GM18526 (cell line): ENCODE results near the gene SVEP1.

Experiments
- POLR2A ChIP-seq: IDR thresholded peaks from 3 replicates; pipeline ENCODE4 v1.6.1; 2011; ENCODE audit not compliant: insufficient read length; ENCODE audit errors: extremely low read depth

The SVEP1 gene

GRCh38 chr9:110579034-110579861 lies at the start of gene SVEP1:
Gene SVEP1, minus strand, starts transcription at chr9:110579741. Its CDS starts 198 bp downstream, at chr9:110579543.
- no peak for TF ChIP-seq POLR2A

GRCh38 chr9:110626101-110626829 lies 46.7 kb upstream of the SVEP1 start:
- no peak for TF ChIP-seq POLR2A

- no peak for TF ChIP-seq POLR2A
Measured at GRCh38 chr9:110623462-110624025, 44.0 kb upstream of the SVEP1 start.

GRCh38 chr9:110622368-110622767 lies 42.8 kb upstream of the SVEP1 start:
- TF ChIP-seq POLR2A, result no peak

- TF ChIP-seq POLR2A, result no peak
Measured at GRCh38 chr9:110620726-110621125, 41.2 kb upstream of the SVEP1 start.

GRCh38 chr9:110619831-110620230 lies 40.3 kb upstream of the SVEP1 start:
- no peak for TF ChIP-seq POLR2A

- no peak for TF ChIP-seq POLR2A
Measured at GRCh38 chr9:110615498-110615897, 36.0 kb upstream of the SVEP1 start.

GRCh38 chr9:110606179-110606790 lies 26.7 kb upstream of the SVEP1 start:
- TF ChIP-seq POLR2A, result no peak

GRCh38 chr9:110605565-110605964 lies 26.0 kb upstream of the SVEP1 start:
- no peak for TF ChIP-seq POLR2A

- TF ChIP-seq POLR2A, result no peak
Measured at GRCh38 chr9:110604171-110604601, 24.6 kb upstream of the SVEP1 start.

- TF ChIP-seq POLR2A, result no peak
Measured at GRCh38 chr9:110602281-110602680, 22.7 kb upstream of the SVEP1 start.

GRCh38 chr9:110601098-110601497 lies 21.6 kb upstream of the SVEP1 start:
- TF ChIP-seq POLR2A, result no peak

GRCh38 chr9:110599468-110599867 lies 19.9 kb upstream of the SVEP1 start:
- no peak for TF ChIP-seq POLR2A

- TF ChIP-seq POLR2A, result no peak
Measured at GRCh38 chr9:110592044-110592830, 12.7 kb upstream of the SVEP1 start.

- TF ChIP-seq POLR2A, result no peak
Measured at GRCh38 chr9:110591526-110591925, 12.0 kb upstream of the SVEP1 start.
